ENCODE measurements around the gene ERP44. TPM values are rescaled to one million over a fixed set of nuclear protein-coding genes. Genes with fewer than 3 reads are reported as not detected.

ERP44 gene
- polyA plus RNA-seq, 1 of the 3 experiments (the other 2 are of a cell fraction) = 10.0 TPM

DNA sequence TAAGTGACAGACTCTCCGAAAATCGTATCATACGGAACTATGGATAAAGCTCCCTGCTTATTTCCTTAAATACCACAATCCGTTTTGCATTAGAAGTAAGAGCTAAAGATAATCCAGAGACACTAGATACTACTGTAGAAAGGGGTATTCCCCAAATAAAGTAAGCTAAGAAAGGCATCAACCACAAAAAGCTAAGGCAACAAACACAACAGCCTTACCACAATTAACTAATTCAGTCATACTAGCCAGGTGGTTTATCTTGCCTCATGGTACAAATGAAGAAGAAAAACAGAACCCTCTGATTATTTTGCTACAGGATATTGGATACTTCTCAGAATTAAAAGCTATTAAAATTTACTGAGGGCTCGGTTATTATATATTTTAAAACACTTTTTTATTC, 14.1 kb downstream of the ERP44 start:
- Histone ChIP-seq H3K4me2 (no peak overlapping the region), H3K9ac (no peak overlapping the region), H3K36me3 (replicated peaks in 1 of 2; ENCODE audit: control insufficient read depth in 1 of 2, insufficient read depth in 2 of 2, low read length in 1 of 2) (peaks cover 2 to 4% of the 10 kb centered on the region in 2 experiments), H3K27ac (ENCODE audit: low read depth in 2 of 2, low read length in 1 of 2) (no peak overlapping the region), H3F3A (replicated peaks; ENCODE audit: insufficient read depth) (peaks cover 26% of the 10 kb centered on the region), H3K27me3 (ENCODE audit: insufficient read depth) (no peaks in the 10 kb centered on the region), H3K9me2 (no peaks in the 10 kb centered on the region), H3K4me3 (ENCODE audit: low read depth in 2 of 2, low read length in 1 of 2) (no peak overlapping the region), H4K20me1 (ENCODE audit: insufficient read depth) (peaks cover 97% of the 10 kb centered on the region), H3K9me3 (no peaks in the 10 kb centered on the region), H3K79me2 (ENCODE audit: insufficient read depth) (peaks cover 88% of the 10 kb centered on the region), H2AFZ (ENCODE audit: low read depth) (no peak overlapping the region), H3K4me1 (ENCODE audit: control insufficient read depth in 1 of 2, insufficient read depth in 2 of 2, low read depth in 1 of 2, low read length in 1 of 2) (peaks cover 2 to 11% of the 10 kb centered on the region in 2 experiments; a peak in 3 of 4 replicates)
- 91% methylated on average over 5 of the region's 5 CpGs for WGBS (ENCODE audit: low lambda C conversion rate)
- POLR2A ChIA-PET = interaction anchor here (0.8 kb wide), 1 partner anchor 13 kb away, joined by 3 read pairs; no protein-coding TSS in a partner anchor
- CTCF ChIA-PET = interaction anchor here (1.1 to 1.4 kb wide), 2 partner anchors 13 to 196 kb away, joined by 3 read pairs; no protein-coding TSS in a partner anchor
- no peak for TF ChIP-seq RFX5 (IDR thresholded peaks at IDR 0.05; ENCODE audit: low read length)
- TF ChIP-seq, protein P1, sequence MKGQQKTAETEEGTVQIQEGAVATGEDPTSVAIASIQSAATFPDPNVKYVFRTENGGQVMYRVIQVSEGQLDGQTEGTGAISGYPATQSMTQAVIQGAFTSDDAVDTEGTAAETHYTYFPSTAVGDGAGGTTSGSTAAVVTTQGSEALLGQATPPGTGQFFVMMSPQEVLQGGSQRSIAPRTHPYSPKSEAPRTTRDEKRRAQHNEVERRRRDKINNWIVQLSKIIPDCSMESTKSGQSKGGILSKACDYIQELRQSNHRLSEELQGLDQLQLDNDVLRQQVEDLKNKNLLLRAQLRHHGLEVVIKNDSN (IDR thresholded peaks at IDR 0.05; ENCODE audit: borderline replicate concordance, low read depth) = no peak
- TF ChIP-seq, protein P2, sequence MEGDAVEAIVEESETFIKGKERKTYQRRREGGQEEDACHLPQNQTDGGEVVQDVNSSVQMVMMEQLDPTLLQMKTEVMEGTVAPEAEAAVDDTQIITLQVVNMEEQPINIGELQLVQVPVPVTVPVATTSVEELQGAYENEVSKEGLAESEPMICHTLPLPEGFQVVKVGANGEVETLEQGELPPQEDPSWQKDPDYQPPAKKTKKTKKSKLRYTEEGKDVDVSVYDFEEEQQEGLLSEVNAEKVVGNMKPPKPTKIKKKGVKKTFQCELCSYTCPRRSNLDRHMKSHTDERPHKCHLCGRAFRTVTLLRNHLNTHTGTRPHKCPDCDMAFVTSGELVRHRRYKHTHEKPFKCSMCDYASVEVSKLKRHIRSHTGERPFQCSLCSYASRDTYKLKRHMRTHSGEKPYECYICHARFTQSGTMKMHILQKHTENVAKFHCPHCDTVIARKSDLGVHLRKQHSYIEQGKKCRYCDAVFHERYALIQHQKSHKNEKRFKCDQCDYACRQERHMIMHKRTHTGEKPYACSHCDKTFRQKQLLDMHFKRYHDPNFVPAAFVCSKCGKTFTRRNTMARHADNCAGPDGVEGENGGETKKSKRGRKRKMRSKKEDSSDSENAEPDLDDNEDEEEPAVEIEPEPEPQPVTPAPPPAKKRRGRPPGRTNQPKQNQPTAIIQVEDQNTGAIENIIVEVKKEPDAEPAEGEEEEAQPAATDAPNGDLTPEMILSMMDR (IDR thresholded peaks at IDR 0.05) = no peak
- no peak for TF ChIP-seq GATA2 (CRISPR knock-in tag; IDR thresholded peaks at IDR 0.05)
- TF ChIP-seq, protein P3, sequence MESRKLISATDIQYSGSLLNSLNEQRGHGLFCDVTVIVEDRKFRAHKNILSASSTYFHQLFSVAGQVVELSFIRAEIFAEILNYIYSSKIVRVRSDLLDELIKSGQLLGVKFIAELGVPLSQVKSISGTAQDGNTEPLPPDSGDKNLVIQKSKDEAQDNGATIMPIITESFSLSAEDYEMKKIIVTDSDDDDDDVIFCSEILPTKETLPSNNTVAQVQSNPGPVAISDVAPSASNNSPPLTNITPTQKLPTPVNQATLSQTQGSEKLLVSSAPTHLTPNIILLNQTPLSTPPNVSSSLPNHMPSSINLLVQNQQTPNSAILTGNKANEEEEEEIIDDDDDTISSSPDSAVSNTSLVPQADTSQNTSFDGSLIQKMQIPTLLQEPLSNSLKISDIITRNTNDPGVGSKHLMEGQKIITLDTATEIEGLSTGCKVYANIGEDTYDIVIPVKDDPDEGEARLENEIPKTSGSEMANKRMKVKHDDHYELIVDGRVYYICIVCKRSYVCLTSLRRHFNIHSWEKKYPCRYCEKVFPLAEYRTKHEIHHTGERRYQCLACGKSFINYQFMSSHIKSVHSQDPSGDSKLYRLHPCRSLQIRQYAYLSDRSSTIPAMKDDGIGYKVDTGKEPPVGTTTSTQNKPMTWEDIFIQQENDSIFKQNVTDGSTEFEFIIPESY (IDR thresholded peaks at IDR 0.05; ENCODE audit: borderline replicate concordance, low read depth) = no peak
- TF ChIP-seq, protein P4, sequence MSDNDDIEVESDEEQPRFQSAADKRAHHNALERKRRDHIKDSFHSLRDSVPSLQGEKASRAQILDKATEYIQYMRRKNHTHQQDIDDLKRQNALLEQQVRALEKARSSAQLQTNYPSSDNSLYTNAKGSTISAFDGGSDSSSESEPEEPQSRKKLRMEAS (IDR thresholded peaks at IDR 0.05; ENCODE audit: low read depth) = no peak
- TF ChIP-seq GABPA (IDR thresholded peaks at IDR 0.05; ENCODE audit: low read depth) = no peak
- no peak for TF ChIP-seq NFIC (IDR thresholded peaks at IDR 0.05; ENCODE audit: borderline replicate concordance)
- DNase-seq = no peak

DNA sequence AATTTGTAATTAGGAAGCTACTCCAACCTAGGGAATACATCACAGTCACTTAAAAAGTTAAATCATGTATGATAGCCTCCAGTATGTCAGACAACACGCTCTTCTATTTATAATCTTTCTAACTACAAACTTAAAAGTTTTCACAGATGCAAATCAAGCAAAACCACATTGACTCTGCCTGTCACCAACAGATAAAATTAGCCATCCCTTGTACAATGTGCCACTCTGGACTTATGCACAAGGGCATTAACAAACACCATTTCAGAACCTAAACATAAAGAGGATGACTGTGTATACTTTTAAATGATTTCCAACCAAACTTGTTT, 14.7 kb downstream of the ERP44 start:
- ChIA-PET POLR2A (no interaction called here), CTCF (interaction anchor here (1.2 to 1.3 kb wide), 2 partner anchors 8 to 132 kb away, joined by 4 read pairs; no protein-coding TSS in a partner anchor)
- no peak overlapping the region for H2AFZ ChIP-seq (ENCODE audit: low read depth)
- H3K4me2 ChIP-seq = no peak overlapping the region
- H3K9me3 ChIP-seq = no peaks in the 10 kb centered on the region
- peaks cover 2 to 4% of the 10 kb centered on the region in 2 experiments for H3K36me3 ChIP-seq (replicated peaks in 1 of 2; ENCODE audit: control insufficient read depth in 1 of 2, insufficient read depth in 2 of 2, low read length in 1 of 2)
- H3K27me3 ChIP-seq (ENCODE audit: insufficient read depth) = no peaks in the 10 kb centered on the region
- H4K20me1 ChIP-seq (ENCODE audit: insufficient read depth) = peaks cover 90% of the 10 kb centered on the region
- H3K9me2 ChIP-seq = no peaks in the 10 kb centered on the region
- TF ChIP-seq, protein P2 (IDR thresholded peaks at IDR 0.05) = no peak
- peaks cover 2 to 11% of the 10 kb centered on the region in 2 experiments; a peak in 3 of 4 replicates for H3K4me1 ChIP-seq (ENCODE audit: control insufficient read depth in 1 of 2, insufficient read depth in 2 of 2, low read depth in 1 of 2, low read length in 1 of 2)
- H3K79me2 ChIP-seq (ENCODE audit: insufficient read depth) = peaks cover 86% of the 10 kb centered on the region
- no peak overlapping the region for H3K4me3 ChIP-seq (ENCODE audit: low read depth in 2 of 2, low read length in 1 of 2)
- H3K9ac ChIP-seq = no peak overlapping the region
- WGBS (ENCODE audit: low lambda C conversion rate) = 100% methylated on average over 1 of the region's 1 CpG
- H3K27ac ChIP-seq (ENCODE audit: low read depth in 2 of 2, low read length in 1 of 2) = no peak overlapping the region
- DNase-seq = no peak
- H3F3A ChIP-seq (replicated peaks; ENCODE audit: insufficient read depth) = peaks cover 26% of the 10 kb centered on the region

Measured in SK-N-SH (cell line).